Smooth muscle cell of the brain vasculature (primary cell): ENCODE results near the gene R3HDM2.
"Not testable (repeated sequence)": the region's sequence is repeated elsewhere in the genome, so short reads cannot be mapped to it uniquely, and the experiment has no call there.

ENCODE experiments used
- DNase-seq: peaks from one replicate; pipeline ENCODE4 v3.0.0-alpha.2; 2012; ENCODE audit warnings: low read depth, low spot score

R3HDM2 gene

GRCh38 chr12:57452937-57453509, 22.2 kb upstream of the R3HDM2 start:
- no peak for DNase-seq

- no peak for DNase-seq
These were observed 21.5 kb upstream of the R3HDM2 start for GRCh38 chr12:57452181-57452936.

- DNase-seq = no peak
These were observed 20.5 kb upstream of the R3HDM2 start for GRCh38 chr12:57451233-57451778.

- DNase-seq = no peak
These were observed 19.2 kb upstream of the R3HDM2 start for GRCh38 chr12:57450057-57450456.

- no peak for DNase-seq
These were observed 18.5 kb upstream of the R3HDM2 start for GRCh38 chr12:57449375-57449774.

- DNase-seq = no peak
These were observed 17.8 kb upstream of the R3HDM2 start for GRCh38 chr12:57448669-57449068.

- DNase-seq = no peak
These were observed 15.6 kb upstream of the R3HDM2 start for GRCh38 chr12:57446292-57446960.

GRCh38 chr12:57444744-57445143, 13.9 kb upstream of the R3HDM2 start:
- DNase-seq = no peak

GRCh38 chr12:57444337-57444736, 13.5 kb upstream of the R3HDM2 start:
- DNase-seq = not testable (repeated sequence)

- no peak for DNase-seq
These were observed 11.1 kb upstream of the R3HDM2 start for GRCh38 chr12:57441846-57442427.

GRCh38 chr12:57441393-57441792, 10.6 kb upstream of the R3HDM2 start:
- DNase-seq = not testable (repeated sequence)

GRCh38 chr12:57439762-57440266, 9.0 kb upstream of the R3HDM2 start:
- no peak for DNase-seq

GRCh38 chr12:57438400-57438799, 7.6 kb upstream of the R3HDM2 start:
- DNase-seq = no peak

GRCh38 chr12:57435293-57435692, 4.5 kb upstream of the R3HDM2 start:
- DNase-seq = no peak

GRCh38 chr12:57434517-57435223, 3.8 kb upstream of the R3HDM2 start, which contains the start of gene INHBC:
INHBC (plus strand) TSS chr12:57434784; CDS start chr12:57434887, 103 bp downstream.
- no peak for DNase-seq

- DNase-seq = no peak
These were observed 2.5 kb upstream of the R3HDM2 start for GRCh38 chr12:57433370-57433769.

GRCh38 chr12:57431654-57432188, 878 bp upstream of the R3HDM2 start:
- DNase-seq = no peak

GRCh38 chr12:57430112-57430930, 522 bp downstream of the R3HDM2 start:
- no peak for DNase-seq

- no peak for DNase-seq
These were observed 1.3 kb downstream of the R3HDM2 start for GRCh38 chr12:57429473-57430111.

- DNase-seq = no peak
These were observed 1.9 kb downstream of the R3HDM2 start for GRCh38 chr12:57428965-57429364.
